Heart left ventricle (tissue), 16 donors: ENCODE results near the gene MYO7A. TPM values are rescaled to one million over a fixed set of nuclear protein-coding genes. Genes with fewer than 3 reads are reported as not detected.

Experiments used
- ATAC-seq, 4 donors: fragments of 200-7000 bp; cut with Tn5 transposase; one replicate each; pipeline ENCODE4 v1.9.1; 2020 to 2022; ENCODE audit warnings: moderate library complexity in 4 of 4, mild to moderate bottlenecking in 3 of 4, moderate number of reproducible peaks in 1 of 4
- DNase-seq, 5 donors: peaks; one replicate each; pipeline ENCODE4 v3.0.0-alpha.2; 2020
- H3K27ac ChIP-seq, 12 donors: fragments of 200-600 bp; sonication (generic) in 4 of 12; one replicate each; pipeline versions ENCODE4 v1.5.0 to v1.8.0; 2016 to 2022; ENCODE audit warnings: mild to moderate bottlenecking in 2 of 12
- H3K27me3 ChIP-seq, 9 donors: fragments of 200-600 bp; sonication (generic) in 2 of 9; one replicate each; pipeline versions ENCODE4 v1.5.1 to v1.8.0; 2016 to 2022; ENCODE audit warnings: mild to moderate bottlenecking in 3 of 9
- H3K36me3 ChIP-seq, 9 donors: fragments of 200-600 bp; sonication (generic) in 2 of 9; one replicate each; pipeline versions ENCODE4 v1.5.0 to v1.8.0; 2018 to 2022; ENCODE audit warnings: mild to moderate bottlenecking in 2 of 9
- H3K4me1 ChIP-seq, 12 donors: fragments of 200-600 bp; sonication (generic) in 4 of 12; one replicate each; pipeline versions ENCODE4 v1.5.0 to v1.8.0; 2016 to 2022; ENCODE audit warnings: mild to moderate bottlenecking in 3 of 12
- H3K4me3 ChIP-seq, 12 donors: fragments of 200-600 bp; sonication (generic) in 4 of 12; one replicate each; pipeline versions ENCODE4 v1.5.0 to v1.8.0; 2017 to 2022; ENCODE audit warnings: mild to moderate bottlenecking in 9 of 12, moderate library complexity in 4 of 12
- H3K9me3 ChIP-seq, 12 donors: fragments of 200-600 bp; sonication (generic) in 4 of 12; one replicate each; pipeline versions ENCODE4 v1.5.0 to v1.8.0; 2016 to 2022; ENCODE audit warnings: mild to moderate bottlenecking in 1 of 12
- CTCF ChIP-seq, 12 donors: fragments of 200-600 bp; sonication (generic) in 4 of 12; IDR thresholded peaks; one replicate each; pipeline versions ENCODE4 v1.5.0 to v1.8.0; 2018 to 2022; ENCODE audit warnings: antibody characterized with exemption in 12 of 12, mild to moderate bottlenecking in 5 of 12
- POLR2A ChIP-seq, 2 donors: fragments of 450-650 bp; IDR thresholded peaks; one replicate each; pipeline ENCODE4 v1.6.1; 2017; ENCODE audit warnings: antibody characterized with exemption in 2 of 2, mild to moderate bottlenecking in 2 of 2, moderate library complexity in 2 of 2
- WGBS, 4 donors: extraction: QIAGEN DNeasy Blood & Tissue Kit in 2 of 4; methylation state at CpG; one replicate each; pipeline versions ENCODE4 v1.1.5 to v1.1.7; 2013 to 2018; 5-methylcytosine and 5-hydroxymethylcytosine counted together
- intact Hi-C, 10 donors: fragments of 100-400 bp; cut with DNase I; formaldehyde crosslinking; loops; one replicate each; pipeline versions ENCODE4 v1.11.1 to v1.14.2; 2022
- polyA plus RNA-seq, 2 donors: library from polyadenylated mRNA; stranded (reverse); fragments of 200-250 nt; gene quantifications; one replicate each; pipeline ENCODE4 v1.2.3, GENCODE V29; 2013
- total RNA-seq, 9 donors: library from RNA; depleted of rRNA in 2 of 9; stranded (reverse); fragments of >200 nt in 2 of 9; fragmentation: NEBNext Ultra II Directional in 3 of 9; extraction: Animal tissue kit (Norgen Biotek cat#: 25700) in 3 of 9; gene quantifications; one replicate each; pipeline versions ENCODE4 v1.1.0 to v1.2.4, GENCODE V29; 2016 to 2023
- donor health status: ischemic (EF 13 %, LVEDD 7.1; RV severe dilation, severe dysfunction).
- donor health status: healthy with polysubstance abuse.
- donor health status: DM: no; HTN: yes; CAD: no.
- donor health status: DM: no; HTN: no; CAD: no.
- donor health status: ischemic (EF 25% LVEDD 6.9; RV normal size, moderate dysfunction).
- donor health status: ischemic (EF 25% LVEDD 5.7; RV mildly dilated, moderate dysfunction).
- donor health status: healthy.
- donor health status: DM: yes; HTN: yes; CAD: no.
- donor health status: ischemic (EF 35%, LVEDD 5.7; RV mildly dilated, moderate dysfunction).
- donor health status: nonischemic (EF 11% LVEDD 7.7; RV severe dilation, severe dysfunction).
- donor health status: DM: yes; HTN: yes; CAD: no.
- donor health status: PGD.
- donor health status: ischemic (EF 29% LVEDD 5.4; RV normal size, mild dysfunction).
- donor health status: nonischemic (EF 23%, LVEDD 6.1; RV moderate dilation, normal function).

Gene MYO7A
- total and polyA plus RNA-seq, 11 donors, result 1.0 to 17.1 (median 2.7) TPM

DNA sequence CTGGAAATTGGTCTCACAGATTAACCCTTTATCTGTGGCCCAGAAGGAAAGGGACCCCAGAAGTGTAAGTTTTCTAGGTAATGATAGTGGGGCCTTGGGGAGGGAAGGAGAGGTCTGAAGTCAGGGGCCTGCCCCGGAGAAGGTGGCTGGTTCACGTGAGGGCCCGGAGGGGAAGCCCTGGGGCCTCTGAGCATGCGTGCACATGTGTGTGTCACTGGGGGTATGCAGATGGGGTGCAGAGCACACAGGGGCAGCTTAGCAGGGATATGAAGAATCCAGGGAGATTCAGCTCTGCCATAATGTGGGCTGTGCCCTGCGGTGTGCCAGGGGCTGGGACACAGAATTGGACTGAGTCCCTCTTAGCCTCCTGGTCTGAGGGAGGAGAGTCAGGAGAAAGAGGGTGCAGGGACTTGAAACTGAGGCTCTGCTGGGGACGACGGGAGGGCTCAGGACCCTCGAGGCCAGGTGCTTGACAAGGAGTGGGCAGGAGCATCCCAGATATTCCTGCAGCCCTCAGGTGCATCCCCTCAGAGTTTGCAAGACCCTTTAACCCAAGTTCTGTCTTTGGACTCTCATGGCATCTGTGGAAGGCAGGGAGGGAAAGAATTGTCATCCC lies 15.5 kb downstream of the MYO7A start:
- DNase-seq (peak in 1 of 5 donors; percentile 33), ATAC-seq (no peak)
- H3K36me3 ChIP-seq, result no peaks in the 10 kb centered on the region
- H3K27ac ChIP-seq, result no peak overlapping the region
- H3K27me3 ChIP-seq, result peaks cover 0 to 4% (median 0%) of the 10 kb centered on the region in 9 donors
- no peak for TF ChIP-seq POLR2A (IDR thresholded peaks at IDR 0.05)
- no peak for TF ChIP-seq CTCF (IDR thresholded peaks at IDR 0.05)
- WGBS, 4 donors, result 93 to 97% (median 95%) methylated on average over 8 of the region's 8 CpGs
- peaks cover 0 to 30% (median 17%) of the 10 kb centered on the region in 12 donors for H3K4me1 ChIP-seq
- intact Hi-C loops, result no loop called here
- no peak overlapping the region for H3K4me3 ChIP-seq
- no peaks in the 10 kb centered on the region for H3K9me3 ChIP-seq

DNA sequence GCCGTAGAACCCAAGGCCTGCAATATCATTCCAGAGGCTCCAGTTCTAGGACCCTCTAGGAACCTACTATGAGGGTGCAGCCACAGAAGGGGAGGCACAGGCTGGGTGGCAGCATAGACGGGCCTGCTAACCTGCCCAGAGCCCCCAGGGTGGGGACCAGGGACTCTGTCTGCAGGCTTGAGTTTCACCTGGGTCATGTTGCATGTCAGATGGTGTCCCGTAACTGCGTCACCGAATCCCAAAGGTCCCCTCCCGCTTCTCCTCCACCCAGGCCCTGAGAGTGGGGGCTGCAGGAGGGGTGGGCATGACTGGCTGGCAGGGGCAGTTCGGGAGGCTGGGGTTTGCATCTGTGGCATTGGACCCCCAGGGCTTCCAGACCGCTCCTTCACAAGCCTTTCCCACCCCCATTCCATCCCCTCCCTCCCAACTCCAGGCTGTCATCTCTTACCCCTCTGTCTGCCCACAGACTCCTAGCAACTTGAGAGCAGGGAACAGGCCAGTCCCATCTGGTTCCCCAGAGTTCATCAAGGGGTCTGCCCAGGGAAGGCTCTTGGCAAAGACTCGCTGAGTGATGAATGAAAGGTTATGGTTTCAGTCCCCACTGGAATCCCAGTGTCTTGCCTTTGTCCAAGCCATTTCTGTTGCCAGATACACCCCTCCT lies 16.3 kb downstream of the MYO7A start:
- TF ChIP-seq POLR2A (IDR thresholded peaks at IDR 0.05), result no peak
- TF ChIP-seq CTCF (IDR thresholded peaks at IDR 0.05), result no peak
- DNase-seq, result no peak
- ATAC-seq, result no peak
- Histone ChIP-seq H3K9me3 (no peaks in the 10 kb centered on the region), H3K27me3 (peaks cover 0 to 2% (median 0%) of the 10 kb centered on the region in 9 donors), H3K27ac (no peak overlapping the region), H3K4me1 (peaks cover 0 to 22% (median 13%) of the 10 kb centered on the region in 12 donors), H3K36me3 (no peaks in the 10 kb centered on the region), H3K4me3 (no peak overlapping the region)
- intact Hi-C loops, result no loop called here
- WGBS, 4 donors, result 94 to 95% (median 94%) methylated on average over 7 to 9 of the region's 9 CpGs

- intact Hi-C loops, result no loop called here
- Histone ChIP-seq H3K4me1 (peaks cover 0 to 16% (median 9%) of the 10 kb centered on the region in 12 donors), H3K4me3 (no peak overlapping the region), H3K9me3 (no peaks in the 10 kb centered on the region), H3K27me3 (peaks cover 0 to 2% (median 0%) of the 10 kb centered on the region in 9 donors), H3K27ac (no peak overlapping the region), H3K36me3 (no peaks in the 10 kb centered on the region)
- no peak for ATAC-seq
- TF ChIP-seq POLR2A (IDR thresholded peaks at IDR 0.05), result no peak
- no peak for TF ChIP-seq CTCF (IDR thresholded peaks at IDR 0.05)
- DNase-seq, result no peak
- WGBS, 4 donors, result 82 to 88% (median 85%) methylated on average over 7 of the region's 7 CpGs
These were observed 16.9 kb downstream of the MYO7A start for GRCh38 chr11:77144857-77145428.

DNA sequence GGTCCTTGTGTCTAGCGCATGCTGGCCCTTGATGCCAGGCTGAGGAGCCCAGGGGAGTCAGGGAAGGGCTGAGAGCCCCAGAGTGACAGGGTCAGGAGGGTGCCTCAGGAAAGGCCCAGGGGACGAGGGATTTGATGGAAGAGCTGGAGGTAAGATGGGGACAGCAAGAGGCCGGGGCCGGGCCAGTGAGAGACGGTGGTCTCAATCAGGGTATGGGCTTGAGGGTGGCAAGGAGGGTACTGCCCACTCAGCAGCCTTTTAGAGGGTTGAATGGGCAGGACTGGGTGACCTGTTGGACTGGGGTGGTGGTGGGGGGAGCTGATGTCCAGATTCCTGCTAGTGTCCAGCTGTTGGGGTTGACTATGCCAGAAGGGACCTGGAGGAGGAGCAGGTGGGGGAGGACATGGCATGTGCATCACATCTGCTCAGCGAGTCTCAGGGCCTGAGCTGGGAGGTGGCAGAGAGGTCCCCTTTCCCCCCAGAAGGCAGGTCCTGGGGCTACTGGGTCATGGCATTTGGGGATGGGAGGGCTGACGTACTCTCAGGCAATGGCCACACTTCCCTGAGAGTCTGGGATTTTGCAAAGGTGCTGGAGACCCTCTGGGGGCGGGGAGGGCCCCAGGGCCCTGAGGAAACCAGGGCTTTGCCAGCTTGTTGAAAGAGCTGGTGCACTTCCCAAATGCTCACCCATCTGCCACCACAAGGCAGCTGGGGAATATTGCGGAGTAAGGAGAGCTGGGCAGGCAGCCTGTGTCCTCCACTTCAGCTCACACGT lies 18.4 kb downstream of the MYO7A start:
- no peak for TF ChIP-seq POLR2A (IDR thresholded peaks at IDR 0.05)
- no peak for TF ChIP-seq CTCF (IDR thresholded peaks at IDR 0.05)
- intact Hi-C loops, result no loop called here
- H3K36me3 ChIP-seq, result no peaks in the 10 kb centered on the region
- H3K4me3 ChIP-seq, result no peak overlapping the region
- ATAC-seq (no peak), DNase-seq (no peak)
- H3K27me3 ChIP-seq, result peaks cover 0 to 2% (median 0%) of the 10 kb centered on the region in 9 donors
- H3K9me3 ChIP-seq, result no peaks in the 10 kb centered on the region
- WGBS, 4 donors, result 86 to 90% (median 89%) methylated on average over 9 to 10 of the region's 10 CpGs
- peaks cover 0 to 5% (median 0%) of the 10 kb centered on the region in 12 donors for H3K4me1 ChIP-seq
- no peak overlapping the region for H3K27ac ChIP-seq
